Ramos (cell line): ENCODE measurements around the gene UBE2O.

ENCODE experiments used
- in situ Hi-C: fragments of 300-500 bp; cut with MboI; formaldehyde crosslinking; loops from one replicate; pipeline ENCODE4 v1.14.3; 2022; ENCODE audit warnings: low sequenced_read_pairs; ENCODE audit not compliant: unreplicated experiment

The UBE2O gene

GRCh38 chr17:76382803-76383545 is 70.0 kb downstream of the UBE2O start:
- in situ Hi-C loops, result no loop called here

- in situ Hi-C loops, result no loop called here
Observed at GRCh38 chr17:76382351-76382802, 70.6 kb downstream of the UBE2O start.

GRCh38 chr17:76381633-76382350 is 71.2 kb downstream of the UBE2O start:
- in situ Hi-C loops, result no loop called here

GRCh38 chr17:76379646-76380376 is 73.1 kb downstream of the UBE2O start:
- in situ Hi-C loops, result no loop called here

- in situ Hi-C loops, result no loop called here
Observed at GRCh38 chr17:76379275-76379641, 73.7 kb downstream of the UBE2O start.

- in situ Hi-C loops, result no loop called here
Observed at GRCh38 chr17:76378548-76379274, 74.2 kb downstream of the UBE2O start.

GRCh38 chr17:76376318-76377133 is 76.4 kb downstream of the UBE2O start:
- in situ Hi-C loops, result no loop called here

GRCh38 chr17:76371656-76372628 is 81.0 kb downstream of the UBE2O start:
- in situ Hi-C loops, result no loop called here

- in situ Hi-C loops, result no loop called here
Observed at GRCh38 chr17:76370261-76370993, 82.5 kb downstream of the UBE2O start.

- in situ Hi-C loops, result no loop called here
Observed at GRCh38 chr17:76369804-76370203, 83.1 kb downstream of the UBE2O start.

- in situ Hi-C loops, result no loop called here
Observed at GRCh38 chr17:76369379-76369778, 83.6 kb downstream of the UBE2O start.

- in situ Hi-C loops, result no loop called here
Observed at GRCh38 chr17:76368545-76368944, 84.4 kb downstream of the UBE2O start.

GRCh38 chr17:76367642-76368041 is 85.3 kb downstream of the UBE2O start:
- in situ Hi-C loops, result no loop called here

GRCh38 chr17:76366247-76366646 is 86.7 kb downstream of the UBE2O start:
- in situ Hi-C loops, result no loop called here

GRCh38 chr17:76365256-76365903 is 87.6 kb downstream of the UBE2O start:
- in situ Hi-C loops, result no loop called here

- in situ Hi-C loops, result no loop called here
Observed at GRCh38 chr17:76363107-76363842, 89.7 kb downstream of the UBE2O start.

GRCh38 chr17:76360461-76360860 is 92.5 kb downstream of the UBE2O start:
- in situ Hi-C loops, result no loop called here
